Neuronal stem cell (in vitro differentiated cells): ENCODE results near the gene PRKN.

Experiments used
- DNase-seq: peaks from one replicate; pipeline ENCODE4 v3.0.0-alpha.2; 2013; ENCODE audit warnings: low spot score
- H2AFZ ChIP-seq: one replicate; pipeline ENCODE4 v1.6.1; 2013; ENCODE audit warnings: mild to moderate bottlenecking, low read length, inconsistent platforms
- H2AK5ac ChIP-seq: 2 replicates; pipeline ENCODE4 v1.6.1; 2013; ENCODE audit warnings: low read depth, mild to moderate bottlenecking, inconsistent platforms, low read length, moderate library complexity, mixed read lengths
- H2BK120ac ChIP-seq: 2 replicates; pipeline ENCODE4 v1.6.1; 2013; ENCODE audit warnings: low read depth, mild to moderate bottlenecking, inconsistent platforms, low read length, moderate library complexity, mixed read lengths
- H2BK12ac ChIP-seq: one replicate; pipeline ENCODE4 v1.6.1; 2013; ENCODE audit warnings: low read length, inconsistent platforms
- H2BK15ac ChIP-seq: 2 replicates; pipeline ENCODE4 v1.6.1; 2013; ENCODE audit warnings: mild to moderate bottlenecking, low read length, inconsistent platforms, mixed read lengths
- H2BK5ac ChIP-seq: one replicate; pipeline ENCODE4 v1.6.1; 2013; ENCODE audit warnings: inconsistent platforms, mild to moderate bottlenecking, low read length, moderate library complexity
- H3K14ac ChIP-seq: one replicate; pipeline ENCODE4 v1.6.1; 2013; ENCODE audit warnings: low read length, inconsistent platforms
- H3K18ac ChIP-seq: 2 replicates; pipeline ENCODE4 v1.6.1; 2013; ENCODE audit warnings: low read length, inconsistent platforms
- H3K23ac ChIP-seq: 2 replicates; pipeline ENCODE4 v1.6.1; 2013; ENCODE audit warnings: low read depth, mild to moderate bottlenecking, mixed read lengths, low read length, inconsistent platforms; ENCODE audit not compliant: poor library complexity
- H3K27ac ChIP-seq: replicated peaks from 3 replicates; pipeline ENCODE4 v1.5.1; 2013; ENCODE audit warnings: low read length, inconsistent platforms
- H3K27me3 ChIP-seq, 3 experiments: 2 replicates each; pipeline ENCODE4 v1.6.1; 2013; ENCODE audit warnings: low read length in 3 of 3, mild to moderate bottlenecking in 2 of 3, inconsistent platforms in 1 of 3, low read depth in 1 of 3, mixed read lengths in 1 of 3, moderate library complexity in 1 of 3; ENCODE audit not compliant: control insufficient read depth in 3 of 3, insufficient read depth in 3 of 3
- H3K36me3 ChIP-seq, 2 donors: replicated peaks in 1 of 2; 2 replicates each; pipeline ENCODE4 v1.6.1; 2013; ENCODE audit warnings: low read length in 2 of 2; ENCODE audit not compliant: control insufficient read depth in 2 of 2, insufficient read depth in 2 of 2
- H3K4ac ChIP-seq: 2 replicates; pipeline ENCODE4 v1.6.1; 2013; ENCODE audit warnings: inconsistent platforms, mild to moderate bottlenecking, low read length, moderate library complexity
- H3K4me1 ChIP-seq, 2 donors: 1 replicate in 1 of 2; 2 replicates in 1 of 2; pipeline ENCODE4 v1.6.1; 2013; ENCODE audit warnings: low read length in 2 of 2, low read depth in 1 of 2; ENCODE audit not compliant: control insufficient read depth in 2 of 2, insufficient read depth in 1 of 2
- H3K4me2 ChIP-seq: one replicate; pipeline ENCODE4 v1.6.1; 2013; ENCODE audit warnings: mild to moderate bottlenecking, low read length, inconsistent platforms; ENCODE audit not compliant: insufficient read depth, poor library complexity, severe bottlenecking
- H3K4me3 ChIP-seq, 2 donors: 2 replicates each; pipeline ENCODE4 v1.5.1; 2013; ENCODE audit warnings: low read length in 2 of 2, mild to moderate bottlenecking in 2 of 2, inconsistent platforms in 1 of 2, moderate library complexity in 1 of 2
- H3K79me1 ChIP-seq: one replicate; pipeline ENCODE4 v1.6.1; 2013; ENCODE audit warnings: low read depth, mild to moderate bottlenecking, inconsistent platforms, low read length, moderate library complexity
- H3K9ac ChIP-seq: one replicate; pipeline ENCODE4 v1.6.1; 2013; ENCODE audit warnings: mild to moderate bottlenecking, low read depth, low read length, inconsistent platforms; ENCODE audit not compliant: poor library complexity
- H3K9me3 ChIP-seq, 2 donors: replicated peaks in 1 of 2; 2 replicates each; pipeline versions ENCODE3 to v1.6.1; 2013; ENCODE audit warnings: low read length in 2 of 2, mild to moderate bottlenecking in 2 of 2, inconsistent platforms in 1 of 2, low read depth in 1 of 2, mixed read lengths in 1 of 2, moderate library complexity in 1 of 2; ENCODE audit not compliant: control insufficient read depth in 2 of 2, insufficient read depth in 1 of 2
- H4K8ac ChIP-seq: one replicate; pipeline ENCODE4 v1.6.1; 2013; ENCODE audit warnings: low read depth, mild to moderate bottlenecking, inconsistent platforms, low read length, moderate library complexity
- H4K91ac ChIP-seq: one replicate; pipeline ENCODE4 v1.6.1; 2013; ENCODE audit warnings: low read length, low read depth, mild to moderate bottlenecking, inconsistent platforms; ENCODE audit not compliant: poor library complexity
- WGBS, 2 donors: extraction: QIAGEN DNeasy Blood & Tissue Kit; methylation state at CpG; one replicate each; pipeline ENCODE4 v1.1.7; 2013; ENCODE audit warnings: missing lambda C conversion rate in 2 of 2, mixed read lengths in 1 of 2; ENCODE audit not compliant: insufficient read length in 2 of 2, insufficient replicate concordance in 1 of 2; ENCODE audit errors: extremely low coverage in 2 of 2; 5-methylcytosine and 5-hydroxymethylcytosine counted together

The PRKN gene

DNA sequence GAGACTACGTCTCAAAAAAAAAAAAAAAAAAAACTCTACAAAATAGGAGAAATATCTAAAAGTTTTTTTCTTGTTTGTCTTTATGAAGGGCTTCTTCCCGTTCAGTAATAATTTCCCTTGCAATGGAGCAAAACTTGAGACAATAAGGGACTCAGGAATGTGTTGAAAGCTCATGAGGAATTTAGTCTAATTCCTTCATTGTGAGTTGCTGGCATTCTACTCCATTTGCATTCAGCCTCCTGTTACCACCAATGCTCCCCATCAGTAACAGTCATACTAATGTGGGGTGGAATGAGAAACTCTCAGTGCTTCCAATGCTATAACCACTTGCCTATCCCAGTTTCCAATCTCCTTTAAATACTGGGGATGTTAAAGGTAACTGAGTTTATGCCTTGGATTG lies 877.0 kb downstream of the PRKN start:
- Histone ChIP-seq H2AFZ (no peak overlapping the region), H3K36me3 (no peaks in the 10 kb centered on the region), H2AK5ac (no peak overlapping the region), H4K8ac (no peak overlapping the region), H3K9ac (no peak overlapping the region), H3K23ac (no peak overlapping the region), H3K79me1 (no peaks in the 10 kb centered on the region), H2BK120ac (no peak overlapping the region), H3K9me3 (no peaks in the 10 kb centered on the region), H3K4me1 (peaks cover 2 to 4% of the 10 kb centered on the region in 2 donors), H3K4ac (no peak overlapping the region), H2BK15ac (no peak overlapping the region), H2BK5ac (no peak overlapping the region), H3K18ac (no peak overlapping the region), H2BK12ac (no peak overlapping the region), H3K4me2 (no peak overlapping the region), H3K27me3 (no peaks in the 10 kb centered on the region), H3K14ac (no peak overlapping the region), H4K91ac (no peak overlapping the region), H3K27ac (no peak overlapping the region), H3K4me3 (no peak overlapping the region)
- DNase-seq = peak; percentile 31
- no CpG with 5 or more reads among the region's 2 CpGs for WGBS, 2 donors

DNA sequence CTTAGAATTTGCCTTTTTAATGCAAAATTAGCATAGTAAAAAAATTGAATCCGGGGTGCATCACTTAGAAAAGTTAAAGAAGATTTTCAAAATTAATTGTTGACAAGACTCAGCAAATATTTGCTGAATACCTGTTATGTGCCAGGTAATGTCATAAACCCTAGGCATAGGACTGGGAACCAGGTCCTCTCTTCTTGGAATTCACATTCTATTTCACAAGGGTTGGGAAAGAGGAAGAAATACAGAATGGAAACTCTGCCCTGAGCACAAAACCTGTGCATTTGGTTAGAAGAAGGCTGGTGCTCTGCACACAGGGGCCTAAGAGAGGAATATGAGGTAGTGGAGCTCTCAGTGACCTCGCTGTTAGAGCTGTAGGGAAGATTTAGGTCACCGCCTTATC lies 879.9 kb downstream of the PRKN start:
- H3K9ac ChIP-seq = no peak overlapping the region
- H3K4me1 ChIP-seq = peaks cover 0 to 4% of the 10 kb centered on the region in 2 donors
- H2BK12ac ChIP-seq = no peak overlapping the region
- no peak overlapping the region for H2BK120ac ChIP-seq
- H3K4me3 ChIP-seq = no peak overlapping the region
- H4K8ac ChIP-seq = no peak overlapping the region
- H4K91ac ChIP-seq = no peak overlapping the region
- no peak overlapping the region for H3K4me2 ChIP-seq
- no peak overlapping the region for H3K23ac ChIP-seq
- H3K4ac ChIP-seq = no peak overlapping the region
- H2BK5ac ChIP-seq = no peak overlapping the region
- no CpG with 5 or more reads among the region's 3 CpGs for WGBS, 2 donors
- no peaks in the 10 kb centered on the region for H3K9me3 ChIP-seq
- H3K36me3 ChIP-seq = no peaks in the 10 kb centered on the region
- H2BK15ac ChIP-seq = no peak overlapping the region
- H2AFZ ChIP-seq = no peak overlapping the region
- H3K18ac ChIP-seq = no peak overlapping the region
- H2AK5ac ChIP-seq = no peak overlapping the region
- H3K27ac ChIP-seq = no peak overlapping the region
- H3K14ac ChIP-seq = no peak overlapping the region
- H3K27me3 ChIP-seq = no peaks in the 10 kb centered on the region
- H3K79me1 ChIP-seq = no peaks in the 10 kb centered on the region
- no peak for DNase-seq

DNA sequence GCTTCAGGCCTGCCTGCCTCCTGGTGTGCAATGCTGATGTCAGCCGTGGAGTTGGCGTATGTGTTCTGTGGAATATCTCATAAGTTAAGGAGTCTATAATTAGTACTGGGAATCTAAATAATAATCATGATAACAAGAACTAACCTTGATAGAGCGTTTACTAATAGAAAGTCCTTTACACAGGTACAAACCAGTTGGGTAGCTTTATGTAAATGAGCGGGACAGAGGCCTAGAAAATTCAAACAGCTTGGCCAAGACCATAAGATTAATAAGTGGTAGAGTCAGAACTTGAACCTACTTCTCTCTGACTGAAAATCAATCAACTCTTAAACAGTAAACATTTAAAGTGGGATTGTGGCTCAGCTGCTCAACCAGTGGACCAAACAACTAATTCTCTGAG lies 882.8 kb downstream of the PRKN start:
- Histone ChIP-seq H2BK15ac (no peak overlapping the region), H3K27ac (no peak overlapping the region), H3K4me3 (no peak overlapping the region), H3K4me2 (no peak overlapping the region), H3K9me3 (no peaks in the 10 kb centered on the region), H2AFZ (no peak overlapping the region), H2AK5ac (no peak overlapping the region), H2BK12ac (no peak overlapping the region), H3K18ac (no peak overlapping the region), H3K14ac (no peak overlapping the region), H4K91ac (no peak overlapping the region), H2BK5ac (no peak overlapping the region), H3K4me1 (no peaks in the 10 kb centered on the region), H2BK120ac (no peak overlapping the region), H3K4ac (no peak overlapping the region), H3K79me1 (no peaks in the 10 kb centered on the region), H3K9ac (no peak overlapping the region), H3K36me3 (no peaks in the 10 kb centered on the region), H3K27me3 (no peaks in the 10 kb centered on the region), H3K23ac (no peak overlapping the region), H4K8ac (no peak overlapping the region)
- WGBS, 2 donors = no CpG with 5 or more reads among the region's 4 CpGs
- no peak for DNase-seq

DNA sequence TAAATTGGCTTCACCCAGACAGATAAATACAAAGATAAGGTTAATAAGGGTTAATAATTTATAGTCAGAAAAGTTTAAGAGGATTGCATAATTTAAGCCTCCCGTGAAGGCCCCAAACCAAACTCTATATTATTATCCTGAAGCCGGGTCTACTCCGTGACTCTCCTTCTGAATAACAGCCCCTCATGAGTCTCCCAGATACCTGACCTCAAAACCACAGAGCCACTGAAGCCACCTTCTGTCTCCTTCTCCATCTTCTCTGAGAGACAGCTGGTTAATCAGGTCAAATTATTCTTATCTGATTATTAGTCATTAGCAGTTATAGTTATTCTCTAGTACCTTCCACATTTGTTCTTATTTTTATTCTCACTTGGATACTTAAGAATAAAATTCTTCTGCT lies 884.5 kb downstream of the PRKN start:
- Histone ChIP-seq H2BK120ac (no peak overlapping the region), H3K4me2 (no peak overlapping the region), H3K36me3 (no peaks in the 10 kb centered on the region), H2BK15ac (no peak overlapping the region), H3K14ac (no peak overlapping the region), H2AK5ac (no peak overlapping the region), H3K4ac (no peak overlapping the region), H3K79me1 (no peaks in the 10 kb centered on the region), H3K27me3 (no peaks in the 10 kb centered on the region), H4K8ac (no peak overlapping the region), H2BK12ac (no peak overlapping the region), H3K27ac (no peak overlapping the region), H3K4me3 (no peak overlapping the region), H3K18ac (no peak overlapping the region), H3K9me3 (no peaks in the 10 kb centered on the region), H3K4me1 (peaks cover 7 to 10% of the 10 kb centered on the region in 2 donors), H2AFZ (no peak overlapping the region), H3K9ac (no peak overlapping the region), H2BK5ac (no peak overlapping the region), H3K23ac (no peak overlapping the region), H4K91ac (no peak overlapping the region)
- no peak for DNase-seq
- whole genome bisulfite sequencing, 2 donors = no CpG with 5 or more reads among the region's 3 CpGs
